Ishikawa (cell line): ENCODE results near the gene STEAP2.

Source experiments
- TEAD4 ChIP-seq: IDR thresholded peaks from 2 replicates; pipeline ENCODE4 v1.6.1; 2012
- ZBTB7A ChIP-seq: IDR thresholded peaks from 2 replicates; pipeline ENCODE4 v1.6.1; 2012; ENCODE audit warnings: low read depth

GRCh38 chr7:90172624-90173023 lies 38.9 kb upstream of the STEAP2 start:
- no peak for TF ChIP-seq TEAD4
- TF ChIP-seq ZBTB7A = no peak
